ENCODE data around the gene AIFM3. TPM values are rescaled to one million over a fixed set of nuclear protein-coding genes. Genes with fewer than 3 reads are reported as not detected.

The AIFM3 gene
- total and polyA plus RNA-seq, 2 donors (not counting 1 experiment from before 2014, with no cell fraction given) = 3.0 to 6.0 TPM

DNA sequence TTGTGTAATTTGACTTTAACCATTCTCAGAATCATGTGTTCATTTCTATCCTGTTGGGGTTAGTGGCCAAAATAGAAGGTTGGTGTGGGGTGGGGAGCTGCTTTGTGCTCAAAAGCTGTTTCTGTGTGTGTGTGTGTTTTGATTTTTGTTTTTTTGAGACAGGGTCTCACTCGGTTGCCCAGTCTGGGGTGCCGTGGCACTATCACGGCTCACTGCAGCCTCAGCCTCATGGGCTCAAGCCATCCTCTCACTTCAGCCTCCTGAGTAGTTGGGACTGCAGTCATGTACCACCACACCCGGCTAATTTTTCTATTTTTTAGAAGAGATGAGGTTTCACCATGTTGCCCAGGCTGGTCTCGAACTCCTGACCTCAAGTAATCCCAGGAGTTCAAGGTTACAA lies 18.1 kb upstream of the AIFM3 start:
- H3K9me3 ChIP-seq (ENCODE audit: control extremely low read depth in 1 of 3, control insufficient read depth in 2 of 3, insufficient read depth in 1 of 3, low read length in 2 of 3) = no peaks in the 10 kb centered on the region
- no peak overlapping the region for H3K4me2 ChIP-seq (replicated peaks; ENCODE audit: low read depth, low read length, poor library complexity, severe bottlenecking)
- no peak overlapping the region for H3K4me3 ChIP-seq (ENCODE audit: control extremely low read depth in 1 of 5, extremely low read depth in 1 of 5, insufficient read depth in 1 of 5, low read depth in 2 of 5, low read length in 4 of 5)
- Mint-ChIP-seq H3K27ac (no peak overlapping the region), H3K27me3 (no peaks in the 10 kb centered on the region), H3K9me3 (ENCODE audit: insufficient read depth) (no peaks in the 10 kb centered on the region), H3K4me3 (no peak overlapping the region), H3K4me1 (peaks cover 17% of the 10 kb centered on the region)
- TF ChIP-seq CTCF (IDR thresholded peaks at IDR 0.05) (no peak), EZH2 (IDR thresholded peaks at IDR 0.05; ENCODE audit: borderline replicate concordance, insufficient read depth, low read depth, low read length, poor library complexity, severe bottlenecking) (no peak)
- no peak overlapping the region for H3K27ac ChIP-seq (ENCODE audit: low read length in 2 of 2)
- H3K36me3 ChIP-seq (replicated peaks in 1 of 2; ENCODE audit: control extremely low read depth in 1 of 2, control insufficient read depth in 1 of 2, extremely low read depth in 1 of 2, insufficient read depth in 2 of 2, low read length in 1 of 2) = peaks cover 2 to 46% of the 10 kb centered on the region in 2 experiments
- no peak for ATAC-seq (ENCODE audit: low read depth)
- intact Hi-C loops (cut with micrococcal nuclease) = no loop called here
- peaks cover 63% of the 10 kb centered on the region for H3K79me2 ChIP-seq (ENCODE audit: control insufficient read depth, insufficient read depth, low read length)
- 100% methylated on average over 2 of the region's 5 CpGs for WGBS (ENCODE audit: insufficient coverage)
- CTCF ChIA-PET = no interaction called here
- peaks cover 72% of the 10 kb centered on the region for H4K20me1 ChIP-seq (ENCODE audit: control insufficient read depth, insufficient read depth, low read length, poor library complexity, severe bottlenecking)
- no peak overlapping the region for H3K9ac ChIP-seq (ENCODE audit: low read length)
- POLR2A ChIA-PET = no interaction called here
- no peaks in the 10 kb centered on the region for H3K27me3 ChIP-seq (replicated peaks in 1 of 4; ENCODE audit: control extremely low read depth in 1 of 4, control insufficient read depth in 3 of 4, insufficient read depth in 4 of 4, low read length in 3 of 4)
- H2AFZ ChIP-seq (ENCODE audit: insufficient read depth, low read depth, low read length, poor library complexity, severe bottlenecking) = no peak overlapping the region
- DNase-seq = no peak
- peaks cover 0 to 4% of the 10 kb centered on the region in 2 donors for H3K4me1 ChIP-seq (ENCODE audit: control insufficient read depth in 2 of 2, insufficient read depth in 2 of 2, low read length in 2 of 2)

- no peak overlapping the region for H3K27ac ChIP-seq (ENCODE audit: low read length in 2 of 2)
- no peak overlapping the region for H2AFZ ChIP-seq (ENCODE audit: insufficient read depth, low read depth, low read length, poor library complexity, severe bottlenecking)
- H3K9ac ChIP-seq (ENCODE audit: low read length) = no peak overlapping the region
- Mint-ChIP-seq H3K27ac (no peak overlapping the region), H3K4me1 (peaks cover 17% of the 10 kb centered on the region), H3K9me3 (ENCODE audit: insufficient read depth) (no peaks in the 10 kb centered on the region), H3K27me3 (no peaks in the 10 kb centered on the region), H3K4me3 (no peak overlapping the region)
- WGBS (ENCODE audit: insufficient coverage) = 87% methylated on average over 13 of the region's 13 CpGs
- H3K4me1 ChIP-seq (ENCODE audit: control insufficient read depth in 2 of 2, insufficient read depth in 2 of 2, low read length in 2 of 2) = peaks cover 0 to 4% of the 10 kb centered on the region in 2 donors
- peaks cover 4 to 49% of the 10 kb centered on the region in 2 experiments for H3K36me3 ChIP-seq (replicated peaks in 1 of 2; ENCODE audit: control extremely low read depth in 1 of 2, control insufficient read depth in 1 of 2, extremely low read depth in 1 of 2, insufficient read depth in 2 of 2, low read length in 1 of 2)
- H4K20me1 ChIP-seq (ENCODE audit: control insufficient read depth, insufficient read depth, low read length, poor library complexity, severe bottlenecking) = peaks cover 66% of the 10 kb centered on the region
- TF ChIP-seq CTCF (IDR thresholded peaks at IDR 0.05) (no peak), EZH2 (IDR thresholded peaks at IDR 0.05; ENCODE audit: borderline replicate concordance, insufficient read depth, low read depth, low read length, poor library complexity, severe bottlenecking) (no peak)
- no peaks in the 10 kb centered on the region for H3K27me3 ChIP-seq (replicated peaks in 1 of 4; ENCODE audit: control extremely low read depth in 1 of 4, control insufficient read depth in 3 of 4, insufficient read depth in 4 of 4, low read length in 3 of 4)
- H3K9me3 ChIP-seq (ENCODE audit: control extremely low read depth in 1 of 3, control insufficient read depth in 2 of 3, insufficient read depth in 1 of 3, low read length in 2 of 3) = no peaks in the 10 kb centered on the region
- POLR2A ChIA-PET = no interaction called here
- no peak overlapping the region for H3K4me2 ChIP-seq (replicated peaks; ENCODE audit: low read depth, low read length, poor library complexity, severe bottlenecking)
- no peak for DNase-seq
- peaks cover 56% of the 10 kb centered on the region for H3K79me2 ChIP-seq (ENCODE audit: control insufficient read depth, insufficient read depth, low read length)
- intact Hi-C loops (cut with micrococcal nuclease) = no loop called here
- H3K4me3 ChIP-seq (ENCODE audit: control extremely low read depth in 1 of 5, extremely low read depth in 1 of 5, insufficient read depth in 1 of 5, low read depth in 2 of 5, low read length in 4 of 5) = no peak overlapping the region
- CTCF ChIA-PET = interaction anchor here (0.7 kb wide), 1 partner anchor 1039 kb away, joined by 3 read pairs; no protein-coding TSS in a partner anchor
- ATAC-seq (ENCODE audit: low read depth) = no peak
Measured at GRCh38 chr22:20949698-20950183, 17.3 kb upstream of the AIFM3 start.
